ENCODE data around the gene MMRN2.
"Not testable (repeated sequence)": the region's sequence is repeated elsewhere in the genome, so short reads cannot be mapped to it uniquely, and the experiment has no call there.

Gene MMRN2

DNA sequence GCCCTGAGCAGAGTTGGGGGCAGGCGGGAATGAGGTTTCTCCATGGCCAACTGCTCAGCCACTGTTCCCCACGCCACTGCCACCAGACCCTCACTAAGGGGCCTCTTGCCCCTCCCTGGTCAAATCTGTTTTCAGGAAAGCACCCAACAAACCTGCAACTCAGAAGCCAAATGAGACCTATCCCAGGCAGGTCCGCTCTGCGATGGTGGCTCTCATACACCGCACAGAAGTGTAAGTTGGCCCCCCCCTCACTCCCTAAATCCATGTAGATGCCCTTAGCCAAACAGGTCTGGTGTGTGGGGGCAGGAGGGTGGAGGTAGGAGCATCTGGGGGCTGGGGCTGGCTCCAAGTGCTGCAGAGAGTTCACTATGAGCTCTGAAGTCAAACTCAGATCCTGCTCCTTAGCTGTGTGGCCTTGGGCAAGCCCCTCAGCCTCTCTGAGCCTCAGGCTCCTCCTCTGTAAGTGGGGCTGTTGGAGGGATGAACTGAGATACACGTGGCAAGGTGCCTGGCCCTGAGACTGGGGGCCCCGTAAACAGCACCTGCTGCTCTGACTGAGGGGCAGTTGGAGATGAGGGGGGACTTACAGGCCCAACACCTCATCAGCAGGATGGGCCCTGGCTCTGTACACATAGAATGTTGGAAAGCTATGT, 1.1 kb downstream of the MMRN2 start:
- no peak for DNase-seq (ENCODE audit: low read depth, low spot score)

DNA sequence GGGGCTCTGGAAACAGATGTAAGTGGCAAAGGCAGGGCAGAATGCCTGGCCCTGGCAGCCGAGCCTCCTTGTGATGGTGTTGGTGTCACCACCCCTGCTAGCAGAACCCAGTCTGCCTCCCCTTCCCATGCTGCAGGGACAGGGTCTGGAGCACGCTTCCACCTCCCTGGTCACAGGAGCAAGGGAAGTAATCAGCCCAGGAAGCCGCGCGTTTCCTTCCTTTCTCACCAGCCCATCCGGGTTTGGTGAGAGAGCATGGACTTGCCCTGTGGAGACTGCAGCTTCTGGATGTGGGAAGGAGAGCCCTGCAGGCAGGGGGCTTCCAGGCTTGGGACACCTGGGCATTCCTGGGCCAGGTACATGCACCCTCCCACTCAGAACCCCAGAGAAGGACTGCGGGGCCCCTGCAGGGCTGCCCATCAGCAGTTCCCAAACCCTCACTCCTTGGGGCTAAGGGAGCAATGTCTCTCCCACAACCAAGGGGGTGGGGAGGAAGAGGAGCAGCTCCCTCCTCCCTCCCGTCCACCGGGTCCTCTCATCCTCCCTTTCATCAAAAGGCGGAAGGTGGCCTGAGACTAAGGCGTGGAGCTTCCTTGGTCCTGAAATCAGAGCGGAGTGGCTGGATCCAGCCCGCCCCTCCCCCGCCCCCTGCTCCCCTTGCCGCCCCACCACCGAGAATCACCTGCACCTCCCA, 1.8 kb downstream of the MMRN2 start:
- no peak for DNase-seq (ENCODE audit: low read depth, low spot score)

DNA sequence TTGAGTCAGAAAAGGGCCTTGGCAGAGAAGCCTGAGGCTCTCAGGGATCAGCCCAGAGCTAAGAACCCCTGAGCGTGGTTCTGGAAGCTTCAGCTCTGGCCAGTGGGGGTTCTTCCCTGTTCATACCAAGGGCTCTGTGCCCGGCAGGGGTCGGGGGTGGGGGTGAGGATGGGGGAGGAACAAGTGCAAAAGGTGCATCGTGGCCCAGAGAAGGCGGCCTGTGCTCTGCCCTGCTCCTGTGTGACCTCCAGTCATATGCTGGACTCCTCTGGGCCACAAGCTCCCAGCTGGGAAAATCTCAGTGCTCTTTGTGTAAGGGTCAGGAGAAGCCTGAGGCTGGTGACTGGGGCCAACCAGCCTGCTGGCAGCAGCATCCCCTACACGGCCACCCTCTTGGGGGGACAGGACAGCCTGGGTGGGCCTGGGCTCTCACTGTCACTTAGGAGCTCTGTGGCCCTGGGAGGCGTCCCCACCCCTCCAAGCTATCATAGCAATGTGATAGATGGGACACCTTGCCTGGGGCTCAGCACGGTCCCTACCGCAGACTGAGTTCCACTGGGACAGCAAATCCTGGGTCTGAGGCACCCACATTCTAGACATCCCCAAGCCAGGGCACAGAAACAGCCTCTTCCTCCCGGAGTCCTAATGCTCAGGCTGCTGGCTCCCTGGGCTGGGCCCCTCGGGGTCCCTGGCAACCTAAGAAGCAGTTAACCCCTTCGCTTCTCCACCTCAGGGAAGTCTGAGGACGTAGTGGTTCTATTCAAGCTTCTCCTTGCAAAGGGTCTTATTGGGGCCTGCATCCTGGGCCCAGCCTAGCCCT, 2.5 kb downstream of the MMRN2 start:
- DNase-seq (ENCODE audit: low read depth, low spot score), result no peak

DNA sequence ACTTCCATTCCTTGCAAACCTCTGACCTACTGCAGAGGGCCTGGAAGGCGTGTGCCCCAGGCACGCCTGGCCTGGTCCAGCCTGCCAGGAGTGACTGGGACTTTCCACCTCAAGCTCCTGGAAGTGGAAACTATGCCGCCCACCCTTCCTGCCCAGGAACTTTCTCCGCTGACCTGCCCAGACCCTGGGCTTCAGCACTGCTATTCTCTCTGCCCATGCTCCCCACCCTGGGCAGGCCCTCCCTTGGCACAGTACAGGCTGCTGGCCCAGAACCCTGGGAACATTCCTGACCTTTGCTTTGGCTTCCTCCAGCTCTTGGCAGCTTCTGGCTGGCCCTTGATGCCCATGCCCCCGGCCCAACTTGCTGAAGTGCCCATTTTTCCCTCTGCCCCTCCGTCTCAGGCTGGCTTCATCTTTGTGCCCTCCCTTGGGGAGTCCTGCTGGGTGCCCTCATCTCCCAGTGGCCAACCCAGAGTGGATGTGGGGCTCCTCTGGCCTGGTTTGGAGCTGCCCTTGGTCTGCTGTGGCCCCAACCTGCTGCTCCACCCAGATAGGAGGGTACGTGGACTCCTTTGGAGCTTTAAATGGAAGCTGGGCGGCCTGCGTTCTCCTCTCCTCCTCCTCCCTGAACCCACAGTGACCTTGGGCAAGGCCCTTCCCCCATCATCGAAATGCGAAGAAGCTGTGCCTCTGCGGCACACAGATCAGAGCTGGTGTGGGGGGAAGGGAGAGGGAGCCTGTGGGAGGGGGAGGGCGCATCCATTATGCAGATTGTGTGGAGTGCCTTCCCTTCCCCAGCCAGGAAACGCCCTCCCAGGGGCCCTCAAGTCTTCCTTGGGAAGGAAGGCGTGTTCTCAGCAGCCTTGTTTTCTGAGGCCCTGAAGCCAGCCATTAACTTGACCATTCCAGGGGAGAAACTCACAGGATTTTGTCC, 3.4 kb downstream of the MMRN2 start:
- no peak for DNase-seq (ENCODE audit: low read depth, low spot score)

DNA sequence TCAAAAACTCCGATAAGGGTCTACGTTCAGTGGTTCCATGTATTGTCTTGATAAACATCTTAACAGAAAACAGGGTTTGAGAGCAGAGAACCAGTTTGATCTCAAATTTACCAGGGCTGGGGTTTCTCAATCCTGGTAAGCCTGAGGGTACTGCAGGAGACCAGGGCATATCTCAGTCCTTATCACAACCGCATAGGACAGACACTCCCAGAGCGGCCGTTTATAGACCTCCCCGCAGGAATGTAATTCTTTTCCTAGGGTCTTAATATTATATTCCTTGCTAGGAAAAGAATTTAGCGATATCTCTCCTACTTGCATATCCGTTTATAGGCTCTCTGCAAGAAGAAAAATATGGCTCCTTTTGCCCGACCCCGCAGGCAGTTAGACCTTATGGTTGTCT, 4.7 kb downstream of the MMRN2 start:
- DNase-seq (ENCODE audit: low read depth, low spot score), result not testable (repeated sequence)

DNA sequence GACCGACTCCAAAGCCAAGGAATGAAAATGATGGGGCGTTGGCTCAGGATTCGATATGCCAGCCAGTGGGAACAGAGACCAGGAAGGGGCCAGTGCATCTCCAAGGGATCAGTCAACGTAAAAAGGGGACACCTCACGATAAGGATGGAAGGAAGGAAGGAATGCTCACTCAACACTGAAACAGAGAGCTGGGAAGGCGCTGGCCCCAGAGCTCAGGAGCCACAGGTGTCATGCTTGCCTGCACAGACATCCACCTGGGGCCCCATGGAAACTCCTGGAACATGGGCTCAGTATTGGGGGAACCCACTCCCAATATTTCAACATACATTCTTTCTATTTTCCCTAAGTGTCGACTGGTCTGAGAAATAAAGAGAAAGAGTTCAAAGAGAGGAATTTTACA, 5.3 kb downstream of the MMRN2 start:
- no peak for DNase-seq (ENCODE audit: low read depth, low spot score)

DNA sequence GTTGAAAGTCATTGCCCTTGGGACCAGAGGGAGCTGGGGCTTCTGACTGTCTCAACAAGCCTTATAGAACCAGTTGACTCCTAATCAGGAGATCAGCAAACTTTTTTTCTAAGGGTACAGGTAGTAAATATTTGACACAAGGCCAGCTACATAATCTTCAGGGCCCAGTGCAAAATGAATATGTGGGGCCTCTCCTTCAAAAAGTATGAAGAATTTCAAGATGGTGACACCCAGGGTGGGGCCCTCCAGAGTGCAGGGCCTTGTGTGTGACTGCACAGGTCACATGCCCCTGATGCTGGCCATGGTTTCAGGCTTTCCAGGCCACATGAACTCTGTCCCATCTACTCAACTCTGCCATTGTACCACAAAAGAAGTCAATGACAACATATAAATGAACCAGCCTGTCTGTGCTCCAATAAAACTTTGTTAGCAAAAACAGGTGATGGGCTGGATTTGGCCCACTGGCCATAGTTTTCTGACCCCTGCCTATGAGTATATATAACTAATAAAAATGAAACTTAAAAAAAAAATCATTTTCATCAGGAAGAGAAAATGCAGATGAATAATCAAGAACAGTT, 6.1 kb downstream of the MMRN2 start:
- DNase-seq (ENCODE audit: low read depth, low spot score), result no peak

DNA sequence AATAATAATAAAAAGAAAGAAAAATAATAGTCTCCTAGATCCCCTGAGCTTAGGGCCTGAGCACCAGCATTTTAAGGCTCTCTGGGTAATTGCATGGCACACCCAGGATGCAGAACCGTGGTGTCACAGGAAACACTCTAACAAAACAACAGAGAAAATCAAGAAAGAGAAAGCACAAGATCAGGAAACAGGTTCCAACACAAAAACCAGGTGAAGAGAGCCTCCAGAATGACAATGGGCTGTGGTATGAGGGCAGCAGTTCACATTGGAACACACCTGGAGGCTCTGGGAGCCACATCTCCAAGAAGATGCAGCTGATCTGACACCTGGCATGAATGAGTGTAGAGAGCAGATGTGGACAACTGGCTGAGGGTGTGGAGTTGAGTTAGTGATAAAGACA, 7.1 kb downstream of the MMRN2 start:
- no peak for DNase-seq (ENCODE audit: low read depth, low spot score)

DNA sequence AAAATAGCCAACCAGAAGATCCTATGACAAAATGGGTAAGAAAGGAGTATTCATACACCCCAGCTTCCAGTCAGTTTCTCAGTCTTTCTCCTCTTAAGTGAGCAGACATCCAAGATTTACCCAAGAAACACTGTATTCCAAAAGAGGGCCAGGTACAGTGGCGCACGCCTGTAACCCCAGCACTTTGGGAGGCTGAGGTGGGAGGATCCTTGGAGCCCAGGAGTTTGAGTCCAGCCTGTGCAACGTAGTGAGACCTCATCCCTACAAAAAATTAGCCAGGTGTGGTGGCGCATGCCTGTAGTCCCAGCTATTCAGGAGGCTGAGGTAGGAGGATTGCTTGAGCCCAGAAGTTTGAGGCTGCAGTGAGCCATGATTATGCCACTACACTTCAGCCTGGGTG, 9.6 kb downstream of the MMRN2 start:
- DNase-seq (ENCODE audit: low read depth, low spot score), result not testable (repeated sequence)

DNA sequence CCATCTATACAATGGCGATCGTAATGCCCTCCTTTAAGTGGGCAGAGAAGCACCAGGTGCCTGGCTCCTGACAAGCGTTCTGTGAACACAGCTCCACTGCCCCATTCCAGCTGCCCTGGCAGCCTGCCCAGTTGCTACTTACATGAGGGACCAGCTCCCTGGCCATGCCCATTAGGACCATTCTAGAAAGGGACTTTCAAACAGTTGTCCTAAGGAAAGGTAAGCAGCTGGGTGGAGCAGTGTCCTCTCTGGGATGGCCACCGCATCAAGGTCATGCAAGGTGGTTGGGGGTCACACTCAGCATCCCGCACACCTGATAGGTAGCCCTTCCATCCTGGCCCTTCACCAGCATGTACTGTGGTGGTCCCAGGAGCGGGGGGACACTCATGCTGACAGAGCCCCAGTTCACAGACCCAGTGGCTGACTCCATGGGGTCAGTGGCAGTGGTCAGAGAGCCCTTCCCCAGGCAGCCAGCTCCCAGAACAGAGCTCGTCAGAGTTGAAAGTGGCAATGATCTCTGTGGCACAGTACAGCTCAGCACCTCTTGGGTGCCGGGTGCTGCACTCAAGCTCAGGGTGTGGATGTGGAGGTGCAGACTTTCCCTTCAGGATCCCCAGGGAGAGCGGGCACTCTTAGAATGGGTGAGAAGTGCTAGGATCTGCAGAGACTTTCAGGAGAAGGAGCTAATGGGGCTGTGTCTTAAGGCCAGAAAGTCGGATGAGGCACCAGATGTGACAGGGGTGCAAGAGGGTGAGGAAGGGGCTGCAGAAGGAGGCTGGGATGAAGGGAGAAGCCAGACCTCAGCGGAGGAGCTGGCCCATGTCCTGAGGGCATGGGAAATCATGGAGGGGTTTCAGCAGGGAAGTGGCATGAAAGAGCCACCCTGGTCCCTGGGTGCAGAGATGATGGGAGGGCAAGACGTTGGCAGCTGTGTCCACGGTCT, 10.9 kb downstream of the MMRN2 start:
- DNase-seq (ENCODE audit: low read depth, low spot score), result no peak

DNA sequence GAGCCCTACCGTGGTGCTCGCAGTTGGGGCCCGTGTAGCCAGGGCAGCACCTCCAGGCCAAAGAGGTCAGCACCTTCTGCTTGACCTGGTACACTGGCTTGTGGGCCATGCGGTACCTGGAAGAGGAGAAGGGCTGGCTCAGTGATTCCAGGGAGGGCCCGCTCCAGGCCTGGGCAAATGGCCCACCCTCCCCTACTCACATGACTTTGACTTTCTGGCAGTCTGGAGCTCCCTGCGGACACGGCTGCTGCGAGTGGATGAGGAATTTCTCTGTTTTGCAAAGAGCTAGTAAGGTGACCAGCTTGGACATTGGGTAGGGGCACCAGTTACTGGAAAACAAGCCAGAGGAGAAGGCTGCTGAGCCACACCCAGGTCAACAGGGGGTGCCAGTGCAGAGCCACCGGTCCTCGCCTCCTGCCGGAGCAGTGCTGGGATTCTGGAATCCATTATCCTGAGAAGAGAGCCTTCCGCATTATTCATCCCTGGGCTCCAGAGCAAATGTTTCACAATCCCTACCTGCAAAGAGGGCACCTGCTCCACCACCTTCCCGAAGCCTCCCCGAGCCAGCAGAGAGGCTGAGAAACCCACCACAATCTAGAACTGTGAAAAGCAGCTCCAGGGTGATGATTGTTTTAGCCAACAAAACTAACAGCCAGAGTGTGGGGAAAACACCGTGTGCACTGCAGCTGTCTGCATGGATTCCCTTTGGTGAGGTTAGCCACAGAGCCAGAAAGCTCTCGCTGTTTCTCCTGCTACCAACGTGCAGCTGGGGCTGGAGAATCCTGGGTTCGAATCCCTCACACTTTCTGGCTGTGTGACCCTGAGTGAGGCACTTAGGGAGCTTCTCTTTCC, 11.8 kb downstream of the MMRN2 start:
- no peak for DNase-seq (ENCODE audit: low read depth, low spot score)

DNA sequence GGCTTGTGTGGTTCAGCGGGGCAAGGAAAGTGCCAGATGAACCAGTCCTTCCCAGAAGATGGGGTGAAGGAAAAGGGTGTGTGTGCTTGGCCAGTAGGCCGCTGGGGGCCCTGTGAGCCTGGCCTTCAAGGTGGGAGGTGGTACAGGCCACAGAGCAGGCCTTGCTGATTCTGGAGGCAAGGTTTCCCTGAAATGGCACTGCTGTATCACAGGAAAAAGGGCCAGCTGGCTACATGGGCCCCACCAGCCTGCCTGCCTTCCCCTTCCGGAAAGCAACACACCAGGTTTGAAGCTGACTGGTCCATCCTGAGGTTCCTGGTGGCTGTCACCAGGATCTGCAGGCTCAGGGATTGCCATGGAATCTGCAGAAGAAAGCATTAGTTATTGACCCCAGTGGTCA, 12.5 kb downstream of the MMRN2 start:
- DNase-seq (ENCODE audit: low read depth, low spot score), result no peak

DNA sequence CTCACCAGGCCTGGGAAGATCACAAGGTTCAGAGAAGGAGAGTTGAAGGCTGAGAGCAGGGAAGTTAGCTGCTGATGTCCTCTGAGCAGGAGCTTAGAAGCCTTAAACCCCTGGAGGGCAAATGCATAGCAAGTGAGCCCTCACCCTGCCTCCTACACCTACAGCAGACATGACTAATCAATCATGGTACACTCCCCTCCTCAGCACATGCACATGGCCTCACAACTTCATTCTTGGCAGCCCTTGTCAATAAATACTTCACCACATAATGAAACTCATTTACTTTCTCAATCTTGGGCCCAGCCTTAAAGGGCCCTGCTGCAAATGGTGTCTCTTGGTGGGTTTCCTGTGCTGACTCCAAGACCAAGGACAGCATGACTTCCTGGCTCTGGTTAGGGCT, 12.9 kb downstream of the MMRN2 start:
- DNase-seq (ENCODE audit: low read depth, low spot score), result no peak

DNA sequence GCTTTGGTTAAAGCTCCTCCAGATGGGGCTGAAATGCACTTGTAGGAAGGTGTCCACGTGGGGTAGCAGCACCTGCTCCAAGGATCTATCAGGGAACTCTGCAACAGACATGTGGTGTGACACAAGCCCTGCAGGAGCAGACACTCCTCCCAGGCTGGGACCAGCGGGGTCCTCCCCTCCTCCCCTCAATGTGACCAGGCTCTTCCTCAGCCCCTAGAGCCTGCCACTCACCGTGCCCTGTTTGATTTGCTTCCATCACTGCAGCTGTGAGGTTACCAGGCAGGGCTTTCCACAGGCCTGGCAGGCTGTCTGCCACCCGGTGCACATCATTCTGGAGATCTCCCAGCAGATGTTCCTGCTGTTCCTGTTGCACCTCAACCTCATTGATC, 13.4 kb downstream of the MMRN2 start:
- no peak for DNase-seq (ENCODE audit: low read depth, low spot score)

DNA sequence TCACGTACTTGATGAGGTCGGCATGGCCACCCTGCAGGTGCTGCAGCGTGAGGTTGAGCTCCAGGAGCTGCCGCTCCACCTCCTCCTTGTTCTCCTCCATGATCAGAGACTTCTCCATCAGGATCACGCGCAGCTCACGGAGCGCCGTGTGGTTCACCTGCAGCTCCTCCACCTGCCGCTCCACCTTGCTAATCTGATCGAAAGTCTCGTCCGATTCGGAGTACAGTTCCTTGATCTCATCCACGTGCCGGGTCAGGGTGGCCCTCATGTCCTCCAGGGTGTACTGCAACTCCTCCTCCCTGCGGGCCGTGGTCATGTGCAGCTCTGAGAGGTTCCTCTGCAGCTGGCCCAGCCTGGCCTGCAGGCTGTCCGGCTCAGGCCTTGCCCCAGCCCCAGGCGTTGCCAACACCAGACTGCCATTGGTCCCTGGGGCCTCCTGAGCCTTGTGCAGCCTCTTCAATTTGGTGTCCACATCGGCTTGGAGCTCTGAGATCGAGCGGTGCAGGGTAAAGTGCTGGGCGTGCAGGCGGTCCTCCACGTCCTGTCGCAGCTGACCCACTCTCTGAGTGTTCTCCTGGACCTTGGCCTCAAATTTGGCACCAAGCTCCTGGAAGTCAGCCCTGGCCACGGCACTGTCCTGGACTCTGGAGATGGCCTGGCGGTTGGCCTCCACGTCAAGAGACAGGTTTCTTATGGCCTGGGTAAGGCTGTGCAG, 13.9 kb downstream of the MMRN2 start:
- DNase-seq (ENCODE audit: low read depth, low spot score), result no peak

DNA sequence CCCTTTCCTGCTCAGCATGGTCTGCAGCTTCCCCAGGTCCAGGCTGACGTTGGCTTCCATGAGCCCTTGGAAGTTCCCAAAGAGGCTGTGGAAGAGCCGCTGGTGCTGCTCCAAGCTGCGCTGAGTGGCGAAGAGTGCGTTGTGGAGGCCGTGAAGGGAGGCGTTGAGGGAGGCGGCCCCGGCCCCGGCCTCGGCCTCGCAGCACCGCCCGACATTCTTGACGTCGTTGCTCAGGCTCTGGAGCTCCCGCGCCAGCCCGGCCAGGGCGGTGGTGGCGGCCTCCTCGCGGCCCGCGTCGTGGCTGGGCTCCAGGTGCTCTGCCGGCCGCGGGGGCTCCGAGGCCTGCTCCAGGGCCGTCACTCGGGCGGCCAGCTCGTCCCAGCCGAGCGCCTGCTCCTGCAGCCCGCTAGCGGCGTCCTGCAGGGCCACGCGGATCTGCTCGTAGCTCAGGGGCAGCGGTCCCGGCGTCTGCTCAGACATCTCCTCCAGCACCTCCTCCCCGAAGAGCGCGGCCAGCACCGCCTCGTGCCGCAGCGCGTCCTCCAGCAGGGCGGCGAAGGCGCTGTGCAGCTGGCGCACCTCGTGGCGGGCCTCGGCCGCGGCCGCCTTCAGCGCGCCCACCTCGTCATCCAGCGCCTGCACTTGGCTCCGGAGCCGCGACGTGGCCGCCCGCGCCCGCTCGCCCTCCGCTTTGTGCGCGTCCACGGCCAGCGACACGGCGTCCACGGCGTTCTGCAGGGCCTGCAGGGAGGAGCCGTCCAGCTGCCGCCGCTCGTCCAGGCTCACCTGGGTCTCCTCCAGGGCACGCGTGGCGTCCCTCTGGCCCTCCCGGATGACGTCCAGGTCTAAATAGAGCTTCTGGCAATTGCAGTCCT, 14.7 kb downstream of the MMRN2 start:
- no peak for DNase-seq (ENCODE audit: low read depth, low spot score)

DNA sequence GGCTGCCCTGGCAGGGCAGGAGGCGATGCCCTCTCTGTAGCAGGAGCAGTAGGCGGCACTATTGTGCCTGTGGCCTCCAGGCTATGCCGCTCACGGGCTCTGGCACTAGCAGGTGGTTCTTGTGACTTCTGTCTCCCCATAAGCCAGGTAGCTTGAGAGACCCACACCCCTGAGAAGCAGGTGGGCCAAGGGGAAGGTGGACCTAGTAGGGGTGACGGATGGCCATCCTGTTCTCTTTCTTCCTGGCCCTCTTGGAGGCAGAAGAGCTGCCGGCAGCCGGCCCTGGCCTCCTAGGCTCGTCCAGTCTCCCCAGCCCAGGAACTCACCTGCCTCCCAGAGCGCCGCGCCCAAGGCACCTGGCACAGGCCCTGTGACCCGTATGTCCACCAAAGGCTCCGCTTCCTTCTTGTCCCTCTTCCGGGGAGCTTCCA, 15.4 kb downstream of the MMRN2 start:
- no peak for DNase-seq (ENCODE audit: low read depth, low spot score)

DNA sequence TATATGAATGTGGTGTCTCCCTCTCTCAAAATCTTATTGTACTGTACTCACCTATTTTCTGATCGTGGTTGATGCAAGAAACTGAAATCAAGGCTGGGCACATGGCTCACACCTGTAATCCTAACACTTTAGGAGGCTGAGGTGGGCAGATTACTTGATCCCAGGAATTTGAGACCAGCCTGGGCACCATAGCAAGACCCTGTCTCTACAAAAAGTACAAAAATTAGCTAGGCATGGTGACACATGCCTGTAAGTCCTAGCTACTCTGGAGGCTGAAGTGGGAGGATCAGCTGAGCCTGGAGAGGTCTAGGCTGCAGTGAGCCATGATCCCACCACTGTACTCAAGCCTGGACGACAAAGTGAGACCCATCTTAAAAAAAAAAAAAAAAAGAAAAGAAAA, 16.0 kb downstream of the MMRN2 start:
- no peak for DNase-seq (ENCODE audit: low read depth, low spot score)
